Activated CD4-positive, alpha-beta T cell treated with anti-CD3 and anti-CD28 coated beads, Interleukin-2, amount 50 U/mL, for 16 hours (primary cell): ENCODE results near the gene KLHL36.

Experiments used
- DNase-seq: peaks from one replicate; pipeline ENCODE4 v3.0.0-alpha.2; 2020

KLHL36 gene

DNA sequence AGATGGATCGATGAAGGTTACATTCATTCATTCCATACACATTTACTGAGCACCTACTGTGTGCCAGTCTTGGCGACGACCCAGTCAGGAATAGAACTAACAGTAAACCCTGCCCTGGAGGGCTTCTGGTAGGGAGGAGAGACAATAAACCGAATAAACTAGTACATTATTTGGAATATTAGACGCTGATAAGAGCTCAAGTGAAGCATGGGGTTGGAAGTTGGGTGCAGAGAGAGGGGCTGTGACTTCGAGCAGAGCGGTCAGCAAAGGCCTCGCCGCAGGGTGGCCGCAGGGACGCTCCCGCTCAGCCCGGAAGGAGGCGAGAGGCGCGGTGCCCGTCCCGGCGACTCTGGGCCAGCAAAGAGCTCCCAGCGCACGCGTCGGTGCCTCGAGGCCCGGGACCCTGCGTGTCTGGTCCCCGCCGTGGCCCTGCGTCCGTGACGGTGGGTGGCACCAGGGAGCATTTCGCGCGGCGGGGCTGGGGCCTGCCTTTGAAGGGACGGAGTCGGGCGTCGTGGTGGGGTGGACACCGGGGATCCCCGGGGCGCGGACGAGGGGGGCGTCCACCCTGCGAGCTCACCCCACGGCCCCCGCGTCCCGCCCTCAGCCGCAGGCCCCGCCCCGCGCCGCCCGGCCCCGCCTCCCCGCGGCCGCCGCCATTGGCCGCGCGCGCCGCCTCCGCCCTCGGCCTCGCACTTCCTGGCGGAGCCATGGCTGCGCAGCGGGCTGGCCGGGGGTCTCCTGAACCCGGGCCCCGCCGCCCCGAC lies at the start of gene KLHL36:
KLHL36 (plus strand) TSS at position 684 of the 767 bp plus-strand sequence. CDS start 2,357 bp downstream, outside the sequence.
- DNase-seq, result peak; percentile 61

DNA sequence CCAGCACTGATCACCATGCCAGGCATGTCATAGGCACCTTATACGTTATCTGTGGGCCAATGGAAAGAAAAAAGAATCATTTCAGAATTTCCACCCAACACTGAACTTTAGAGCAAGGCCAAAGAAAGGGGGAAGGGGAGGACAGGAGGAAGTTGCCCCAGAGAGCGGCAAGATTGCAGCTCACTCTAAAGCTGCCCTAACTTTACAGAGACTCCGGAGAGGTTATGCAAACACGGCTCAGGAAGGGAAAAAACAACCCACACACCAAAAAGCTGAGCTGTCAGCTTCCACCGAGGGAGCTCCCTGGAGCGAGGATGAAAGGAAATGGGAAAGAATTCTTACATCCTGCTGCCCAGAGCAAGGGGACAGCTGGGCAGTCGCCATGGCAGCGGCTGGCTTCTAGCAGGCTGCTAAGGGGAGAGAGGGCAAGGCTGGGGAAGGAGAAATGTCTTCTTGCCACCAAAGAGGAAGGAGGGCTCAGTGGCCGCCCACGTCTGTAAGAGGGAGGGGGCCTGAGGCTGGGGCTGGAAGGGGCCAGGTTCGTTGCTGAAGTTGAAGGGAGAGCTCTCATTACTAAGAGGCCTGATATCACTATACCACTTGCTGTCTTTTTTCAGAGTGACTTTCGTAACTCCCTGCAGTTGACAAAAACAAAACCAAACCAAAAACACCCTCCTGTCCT lies 48.6 kb upstream of the KLHL36 start:
- DNase-seq, result peak; percentile 71

DNA sequence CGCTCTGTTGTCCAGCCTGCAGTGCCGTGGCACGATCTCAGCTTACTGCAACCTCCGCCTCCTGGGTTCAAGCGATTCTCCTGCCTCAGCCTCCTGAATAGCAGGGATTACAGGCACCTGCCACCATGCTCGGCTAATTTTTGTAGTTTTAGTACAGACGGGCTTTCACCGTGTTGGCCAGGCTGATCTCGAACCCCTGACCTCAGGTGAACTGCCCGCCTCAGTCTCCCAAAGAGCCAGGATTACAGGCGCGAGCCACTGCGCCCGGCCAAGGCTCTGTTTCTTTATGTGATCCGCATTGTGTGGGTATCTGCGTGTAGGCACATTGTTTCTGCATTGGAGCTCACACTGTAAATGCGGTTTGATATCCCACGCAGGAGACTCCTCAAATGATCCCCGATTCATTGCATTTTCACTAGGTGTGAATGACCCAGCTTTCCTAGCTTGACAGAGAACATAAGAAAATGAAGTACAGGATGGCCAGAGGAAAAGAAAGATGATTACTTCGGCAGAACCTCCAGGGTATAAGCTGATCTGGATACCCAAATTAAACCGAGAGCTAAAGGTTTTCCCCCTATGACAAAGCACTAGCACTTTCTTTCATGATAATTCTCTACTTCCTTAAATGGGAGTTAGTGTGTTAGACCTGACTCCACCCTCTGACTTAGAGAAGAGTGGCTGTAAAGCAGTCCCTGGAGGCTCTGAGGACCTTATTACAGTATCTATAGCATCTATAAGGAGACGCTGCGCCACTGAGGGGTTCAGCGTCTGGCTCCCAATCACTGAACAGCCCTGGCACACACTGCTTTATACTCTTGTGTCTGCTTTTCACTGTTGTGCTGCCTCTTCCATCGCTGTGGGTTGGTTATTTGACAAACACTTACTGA lies 47.7 kb upstream of the KLHL36 start:
- DNase-seq, result peak; percentile 86

DNA sequence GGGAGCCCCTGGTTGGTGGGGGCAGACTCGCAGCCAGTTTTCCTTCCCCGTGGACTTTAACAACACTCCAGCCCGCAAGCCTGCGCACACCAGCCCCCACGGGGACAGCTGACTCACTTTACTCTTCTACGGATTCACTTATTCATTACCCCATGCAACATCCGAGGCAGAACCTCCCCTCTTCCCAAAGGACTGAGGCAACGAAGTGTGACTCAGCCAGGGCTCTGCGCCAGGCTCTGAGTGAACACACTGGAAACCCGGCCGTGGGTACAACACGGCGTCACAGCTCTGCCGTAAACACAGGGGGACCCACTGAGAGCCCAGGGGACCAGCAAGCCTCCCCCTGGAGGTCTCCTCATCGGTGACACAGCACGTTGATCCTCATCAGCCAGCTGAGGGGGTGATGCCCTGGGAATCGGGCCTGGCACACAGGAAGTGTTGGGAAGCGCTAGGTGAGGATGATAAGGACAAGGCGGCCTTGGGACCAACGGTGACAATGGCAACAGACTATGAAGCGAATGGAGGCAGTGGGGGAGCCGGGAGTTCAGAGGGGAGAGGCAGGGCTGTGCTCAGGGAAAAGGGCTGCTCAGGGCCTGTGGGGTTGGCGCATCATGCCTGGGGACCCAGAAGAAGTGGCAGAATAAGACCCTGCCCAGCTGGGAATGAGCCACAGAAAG lies 45.0 kb upstream of the KLHL36 start:
- no peak for DNase-seq

DNA sequence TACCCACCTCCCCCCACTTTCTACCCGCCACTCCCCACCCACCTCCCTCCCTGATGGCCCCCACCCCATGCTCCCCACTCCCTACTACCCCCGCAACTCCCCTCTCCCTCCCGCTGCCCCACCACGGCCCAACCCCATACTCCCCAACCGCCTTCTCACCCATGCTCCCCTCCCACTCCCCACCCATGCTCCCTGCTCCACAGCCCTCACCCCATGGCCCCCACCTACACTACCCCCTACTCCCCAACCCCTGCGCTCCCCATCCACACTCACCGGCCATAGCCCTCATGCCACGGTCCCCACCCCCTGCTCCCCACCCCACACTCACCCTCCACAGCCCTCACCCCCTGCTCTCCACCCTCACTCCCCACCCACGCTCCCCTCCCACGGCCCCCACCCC lies 44.4 kb upstream of the KLHL36 start:
- DNase-seq, result no peak

DNA sequence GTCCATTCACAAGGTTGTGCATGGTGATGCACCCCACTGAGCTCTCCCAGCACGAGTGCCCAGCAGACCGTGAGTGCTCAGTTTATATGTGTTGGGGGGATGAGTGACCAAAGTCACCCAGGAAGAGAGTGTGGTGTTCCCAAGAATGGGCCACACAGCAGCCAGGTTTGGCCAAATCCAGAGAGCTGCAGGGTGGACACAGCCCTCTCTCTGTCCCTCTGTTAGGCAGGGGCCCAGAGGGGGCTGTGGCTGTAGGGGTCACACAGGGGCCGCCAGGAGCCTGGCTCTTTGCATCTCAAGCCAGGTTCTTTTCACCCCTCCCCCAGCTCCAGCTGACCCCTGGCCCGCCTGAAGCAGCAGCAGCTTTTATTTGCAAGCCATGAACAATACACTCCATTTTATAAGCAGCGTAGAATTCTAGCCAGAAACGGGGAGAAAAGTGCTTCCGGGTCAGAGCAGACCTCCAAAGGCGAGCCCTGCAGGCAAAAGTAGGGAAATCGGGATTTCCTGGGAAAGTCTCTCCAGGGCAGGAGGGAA lies 43.8 kb upstream of the KLHL36 start:
- no peak for DNase-seq

DNA sequence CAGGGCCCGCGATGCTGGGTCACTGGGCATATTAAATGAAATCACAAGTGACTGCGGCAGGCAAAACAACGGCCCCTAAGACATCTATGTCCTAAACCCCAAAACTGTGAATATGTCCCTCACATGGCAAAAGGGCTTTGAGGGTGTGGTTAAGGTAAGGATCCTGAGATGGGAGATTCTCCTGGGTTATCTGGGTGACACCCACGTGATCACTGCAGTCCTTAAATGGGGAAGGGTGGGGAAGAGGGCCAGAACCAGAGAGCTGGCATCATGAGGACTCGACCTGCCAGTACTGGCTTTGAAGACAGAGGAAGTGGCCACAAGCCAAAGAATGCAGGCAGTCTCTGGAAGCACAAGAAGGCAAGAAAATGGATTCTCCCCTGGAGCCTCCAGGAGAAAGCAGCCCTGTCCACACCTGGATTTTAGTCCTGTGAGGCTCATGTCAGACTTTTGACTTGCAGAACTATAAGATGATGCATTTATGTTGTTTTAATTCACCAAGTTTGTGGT lies 42.9 kb upstream of the KLHL36 start:
- DNase-seq, result no peak

DNA sequence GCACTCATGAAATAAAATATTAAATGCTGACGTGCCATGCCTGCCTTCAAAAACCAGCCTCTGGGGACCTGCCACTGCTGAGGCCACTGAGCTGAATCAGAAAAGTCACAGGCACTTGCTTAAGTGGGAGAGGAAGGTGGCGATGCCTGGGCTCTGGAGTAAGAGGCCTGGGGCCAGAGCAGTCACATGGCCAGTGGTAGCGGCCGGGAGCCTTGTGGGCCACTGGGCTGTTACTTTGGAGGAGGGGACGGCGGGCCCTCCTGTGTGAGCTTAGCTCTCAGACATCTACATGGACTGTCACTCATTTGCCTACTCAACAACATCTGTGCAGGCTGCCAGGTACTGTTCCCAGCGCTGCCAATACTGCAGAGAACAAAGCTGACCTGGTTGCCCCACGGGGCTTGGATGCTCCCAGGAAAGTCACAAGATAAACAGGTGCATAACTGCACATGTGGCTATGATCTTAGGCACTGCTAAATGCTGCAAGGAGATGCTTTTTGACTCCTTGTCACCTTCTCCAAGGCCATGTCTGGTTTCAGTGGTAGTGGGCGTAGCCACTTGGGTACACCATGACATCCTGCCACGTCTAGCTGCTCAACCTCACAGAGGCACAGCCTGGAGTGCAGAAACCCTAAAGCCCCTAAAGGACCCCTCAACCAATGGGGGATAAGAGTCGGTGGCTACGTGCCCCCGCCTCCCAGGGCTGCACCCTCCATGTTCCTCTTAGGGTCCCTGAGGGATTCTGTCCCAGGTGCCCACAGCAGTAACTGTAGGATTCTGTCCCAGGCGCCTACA lies 42.0 kb upstream of the KLHL36 start:
- peak; percentile 52 for DNase-seq

DNA sequence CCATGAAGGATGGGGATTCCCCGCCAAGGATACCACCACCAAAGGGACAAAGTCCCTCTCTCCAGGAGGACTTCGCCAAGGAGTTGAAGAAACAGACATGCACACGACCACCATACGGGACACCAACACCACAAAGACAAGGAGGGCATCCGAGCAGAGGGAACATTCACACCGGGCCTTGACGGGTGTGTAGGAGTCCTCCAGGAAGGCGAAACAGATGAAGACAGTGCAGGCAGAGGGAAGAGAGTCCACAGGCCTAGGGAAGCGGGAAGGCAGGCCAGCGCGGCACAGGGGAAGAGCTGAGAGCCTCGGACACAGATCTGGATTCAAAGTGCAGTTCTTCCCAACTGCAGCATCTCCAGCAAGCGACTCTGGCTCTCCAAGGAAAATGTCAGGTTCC lies 41.2 kb upstream of the KLHL36 start:
- DNase-seq, result no peak

DNA sequence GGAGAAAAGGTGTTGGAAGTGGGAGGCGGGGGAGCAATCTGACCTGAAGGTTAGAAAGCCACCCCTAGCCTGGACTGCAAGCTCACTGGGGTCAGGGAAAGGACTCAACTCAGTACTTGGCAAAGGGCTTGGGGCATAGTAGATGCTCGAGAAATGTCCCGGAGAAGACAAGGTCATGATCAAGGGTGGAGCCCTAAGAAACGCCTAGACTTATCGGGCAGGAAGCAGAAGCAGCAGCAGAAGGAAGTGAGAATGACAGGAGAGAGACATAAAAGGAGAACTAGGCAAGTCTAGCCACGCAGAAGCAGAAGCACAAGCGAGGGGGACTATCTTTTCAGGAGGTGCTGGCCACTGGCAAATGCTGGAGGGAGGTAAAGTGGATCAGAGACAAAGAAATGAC lies 40.6 kb upstream of the KLHL36 start:
- peak; percentile 58 for DNase-seq

DNA sequence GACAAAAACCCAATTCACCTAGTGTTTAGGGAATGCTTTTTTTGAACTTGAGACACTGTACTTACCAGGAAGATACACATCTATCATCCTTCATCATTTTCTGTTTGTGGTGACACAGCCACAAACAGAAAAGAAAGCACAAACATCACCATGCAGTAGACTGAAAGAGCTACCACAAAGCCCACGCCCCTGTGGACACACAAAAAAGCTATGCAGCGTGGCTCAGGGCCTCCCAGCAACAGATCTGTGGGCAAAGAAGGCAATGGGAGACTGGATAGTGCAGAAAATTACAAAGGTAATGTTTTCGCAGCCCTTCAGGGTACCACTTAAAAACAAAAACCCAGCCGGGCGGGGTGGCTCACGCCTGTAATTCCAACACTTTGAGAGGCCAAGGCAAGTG lies 40.0 kb upstream of the KLHL36 start:
- DNase-seq, result peak; percentile 65

DNA sequence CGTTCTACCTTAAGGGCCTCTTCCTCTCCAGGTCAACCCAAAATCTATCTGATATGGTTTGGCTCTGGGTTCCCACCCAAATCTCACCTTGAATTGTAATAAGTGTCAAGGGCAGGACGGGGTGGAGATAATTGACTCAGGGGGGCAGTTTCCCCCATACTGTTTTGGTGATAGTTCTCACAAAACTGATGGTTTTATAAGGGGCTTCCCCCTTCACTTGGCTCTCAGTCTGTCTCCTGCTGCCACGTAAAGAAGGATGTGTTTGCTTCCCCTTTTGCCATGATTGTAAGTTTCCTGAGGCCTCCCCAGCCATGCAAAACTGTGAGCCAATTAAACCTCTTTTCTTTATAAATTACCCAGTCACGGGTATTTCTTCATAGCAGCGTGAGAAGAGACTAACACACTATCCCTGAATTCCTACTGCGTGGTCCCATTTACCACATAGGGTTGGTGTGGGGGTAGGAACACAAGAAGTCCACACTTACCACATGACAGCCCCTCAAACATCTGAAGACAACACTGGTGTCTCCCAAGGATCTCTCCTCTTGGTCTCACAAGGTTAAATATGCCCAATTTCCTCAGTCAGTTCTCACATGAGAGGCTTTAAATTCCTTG lies 38.6 kb upstream of the KLHL36 start:
- no peak for DNase-seq

DNA sequence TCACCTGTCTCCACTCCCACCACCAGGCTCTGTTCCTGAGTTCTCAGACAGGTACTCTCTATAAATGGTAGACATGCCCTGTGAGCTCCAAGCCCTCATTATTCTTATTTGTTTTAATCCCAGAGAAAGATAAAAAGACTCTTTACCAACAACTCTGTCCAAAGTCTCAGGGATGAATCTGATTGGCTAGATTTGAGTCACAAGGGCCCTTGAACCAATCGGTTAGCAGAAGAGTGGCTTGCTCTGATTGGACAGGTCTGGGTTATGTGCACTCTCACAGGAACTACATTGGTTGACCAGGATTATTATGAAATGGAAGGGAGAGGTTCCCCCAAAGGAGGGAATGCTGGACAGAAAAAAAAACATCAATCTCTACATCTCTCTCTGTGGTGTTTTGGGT lies 37.9 kb upstream of the KLHL36 start:
- no peak for DNase-seq

DNA sequence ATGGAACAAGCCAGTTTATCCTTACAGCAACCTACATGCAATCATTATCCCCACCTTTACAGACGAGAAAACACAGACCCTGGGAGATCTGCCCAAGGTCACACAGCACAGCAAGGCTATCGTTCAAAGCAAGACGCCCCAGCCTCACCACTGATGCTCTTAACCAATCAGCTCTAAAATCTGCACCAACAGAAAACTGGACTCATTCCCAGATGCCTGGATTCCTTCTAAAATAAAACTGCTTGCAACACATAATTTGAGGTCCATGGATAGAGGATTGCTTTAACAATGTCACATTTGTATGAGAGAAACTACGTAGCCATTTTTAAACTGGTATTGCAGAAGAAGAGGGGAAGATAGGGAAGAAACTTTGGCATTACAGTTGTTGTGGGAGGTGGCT lies 37.3 kb upstream of the KLHL36 start:
- no peak for DNase-seq

DNA sequence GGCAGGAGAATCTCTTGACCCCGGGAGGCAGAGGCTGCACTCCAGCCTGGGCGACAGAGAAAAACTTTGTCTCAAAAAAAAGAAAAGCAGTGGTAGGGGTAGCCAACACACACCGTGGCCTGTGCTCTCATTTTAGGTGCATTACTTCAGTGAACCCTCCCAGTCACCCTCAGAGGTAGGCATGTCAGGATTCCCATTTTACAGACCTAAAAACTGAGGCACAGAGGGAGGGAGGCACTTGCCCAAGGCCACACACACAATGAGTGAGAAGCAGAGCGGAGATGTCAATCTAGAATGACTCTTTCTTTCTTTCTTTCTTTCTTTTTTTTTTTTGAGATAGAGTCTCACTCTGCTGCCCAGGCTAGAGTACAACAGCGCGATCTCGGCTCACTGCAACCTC lies 35.6 kb upstream of the KLHL36 start:
- DNase-seq, result no peak

DNA sequence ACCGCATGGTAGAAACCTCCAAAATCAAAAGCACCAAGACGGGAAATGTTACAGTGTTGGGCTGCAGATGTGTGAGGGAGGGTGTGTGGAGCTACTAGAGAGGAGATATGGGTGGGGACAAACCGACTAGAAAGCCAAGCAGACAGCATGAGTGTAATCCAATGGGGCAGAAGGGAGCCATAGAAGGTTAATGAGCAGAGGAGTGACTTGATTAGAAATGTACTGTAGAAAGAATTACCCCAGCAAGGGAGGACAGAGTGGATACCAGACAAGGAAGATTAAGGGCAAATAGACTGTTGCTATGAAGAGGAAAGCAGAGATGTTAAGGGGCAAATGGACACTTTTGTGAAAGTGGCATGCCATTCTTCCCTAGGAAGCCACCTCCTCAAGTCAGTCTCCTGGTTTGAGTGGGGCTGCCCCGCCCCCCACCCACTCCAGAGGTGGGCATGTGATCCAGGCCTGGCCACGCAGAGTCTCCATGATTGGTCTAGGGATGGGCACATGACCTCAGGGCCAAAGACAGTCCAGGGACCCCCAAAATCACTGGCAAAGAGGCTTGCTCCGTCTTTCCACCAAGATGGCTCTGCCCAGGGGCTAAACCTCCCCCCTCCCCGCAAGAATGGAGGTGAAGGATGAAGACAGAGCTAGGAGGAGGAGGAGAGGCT lies 34.8 kb upstream of the KLHL36 start:
- DNase-seq, result no peak

DNA sequence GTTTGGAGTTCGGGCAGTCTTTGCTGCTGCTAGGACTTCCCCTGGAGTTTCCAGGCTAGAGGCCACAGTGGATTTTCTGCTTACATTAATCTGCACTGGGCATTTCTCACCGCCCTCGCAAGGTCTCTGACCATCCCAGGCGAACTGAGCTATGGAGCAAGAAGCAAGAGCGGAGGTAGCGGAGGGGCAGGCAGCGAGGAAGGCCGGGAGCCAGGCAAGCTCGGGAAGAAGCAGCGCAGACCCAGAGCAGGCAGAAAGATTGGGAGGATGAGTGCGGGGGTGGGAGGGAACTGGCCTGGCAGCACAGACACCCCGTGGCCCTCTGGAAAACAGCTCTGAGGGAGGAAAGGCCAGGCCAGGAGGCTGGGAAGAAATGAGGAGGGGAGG lies 34.2 kb upstream of the KLHL36 start:
- no peak for DNase-seq

DNA sequence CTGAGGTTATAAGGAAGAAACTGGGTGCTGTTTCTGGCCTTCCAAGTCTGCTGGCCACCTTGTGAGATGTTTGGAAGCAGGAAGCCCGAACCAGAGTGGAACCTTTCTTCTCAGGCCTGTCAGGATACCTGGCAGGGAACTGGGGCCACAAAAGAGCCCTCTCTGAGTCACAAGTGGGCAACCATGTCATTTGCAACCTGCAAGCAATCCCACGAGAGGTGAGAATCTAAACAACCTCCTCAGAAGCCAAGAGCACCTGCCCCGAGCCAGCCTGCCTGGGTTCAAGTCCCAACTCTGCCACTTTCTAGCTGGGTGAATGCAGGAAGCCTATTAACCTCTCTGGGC lies 33.7 kb upstream of the KLHL36 start:
- no peak for DNase-seq

DNA sequence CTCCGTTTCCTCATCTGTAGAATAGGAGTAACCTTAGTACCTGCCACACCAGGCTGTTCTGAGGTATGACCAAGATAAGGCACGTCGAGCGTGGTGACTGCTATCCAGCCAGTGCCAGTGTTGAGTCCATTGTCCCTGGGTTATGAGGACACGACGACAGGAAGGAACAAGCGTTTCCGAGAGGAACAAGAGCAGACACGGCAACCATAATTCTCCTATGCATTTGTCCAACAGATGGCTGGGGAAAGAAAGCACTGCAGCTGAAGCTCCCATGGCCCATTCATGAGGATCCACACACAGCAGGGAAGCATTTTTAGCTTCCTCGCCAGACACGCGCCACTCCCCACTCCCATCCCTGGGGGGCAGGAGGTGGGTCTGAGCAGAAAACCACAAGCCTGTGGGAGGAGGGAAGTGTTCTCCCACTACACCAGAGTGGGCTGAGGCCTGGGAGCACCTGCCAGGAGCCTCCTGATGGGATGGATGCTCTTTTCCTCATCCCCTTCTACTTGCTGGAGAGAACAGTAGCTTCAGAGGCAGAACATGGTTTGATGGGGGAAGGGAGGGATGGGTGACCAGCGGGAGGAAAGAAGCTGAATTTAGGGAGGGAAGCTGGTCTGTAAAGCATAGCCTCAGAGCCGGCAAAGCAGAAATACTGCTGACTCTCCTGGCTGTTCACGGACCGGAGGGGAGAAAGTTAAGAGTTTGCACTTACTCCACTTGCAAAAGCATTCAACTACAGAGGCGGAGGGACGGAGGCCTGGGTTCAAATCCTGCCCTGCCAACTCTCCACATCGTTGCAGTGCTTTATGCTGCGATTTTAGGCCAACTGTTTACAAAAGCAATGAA lies 33.1 kb upstream of the KLHL36 start:
- no peak for DNase-seq

DNA sequence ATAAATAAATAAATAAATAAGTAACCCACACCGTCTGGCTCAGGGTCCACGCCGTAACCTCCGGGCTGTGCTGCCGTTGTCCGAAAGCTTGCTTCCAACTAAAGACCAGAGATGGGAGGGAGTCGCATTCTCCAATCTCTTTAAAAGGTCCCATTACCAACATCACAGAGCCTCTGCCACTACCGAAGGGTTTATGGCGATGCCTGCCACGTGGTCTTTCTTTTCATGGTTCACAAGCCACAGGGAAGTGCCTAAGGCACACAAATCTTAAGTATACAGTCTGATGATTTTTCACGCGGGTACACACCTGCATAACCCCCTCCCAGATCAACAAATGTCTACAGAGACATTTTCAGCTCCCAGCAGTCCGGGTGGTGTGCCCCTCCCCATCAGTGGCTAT lies 31.8 kb upstream of the KLHL36 start:
- no peak for DNase-seq
